Stimulated activated CD4-positive, alpha-beta T cell treated with anti-CD3 and anti-CD28 coated beads, Interleukin-4, amount 100 ng/mL, for 1 hour (primary cell): Measurements from ENCODE around the gene PGS1.
"Not testable (repeated sequence)": the region's sequence is repeated elsewhere in the genome, so short reads cannot be mapped to it uniquely, and the experiment has no call there.

Experiments
- DNase-seq: peaks from one replicate; pipeline ENCODE4 v3.0.0-alpha.2; 2020

PGS1 gene

DNA sequence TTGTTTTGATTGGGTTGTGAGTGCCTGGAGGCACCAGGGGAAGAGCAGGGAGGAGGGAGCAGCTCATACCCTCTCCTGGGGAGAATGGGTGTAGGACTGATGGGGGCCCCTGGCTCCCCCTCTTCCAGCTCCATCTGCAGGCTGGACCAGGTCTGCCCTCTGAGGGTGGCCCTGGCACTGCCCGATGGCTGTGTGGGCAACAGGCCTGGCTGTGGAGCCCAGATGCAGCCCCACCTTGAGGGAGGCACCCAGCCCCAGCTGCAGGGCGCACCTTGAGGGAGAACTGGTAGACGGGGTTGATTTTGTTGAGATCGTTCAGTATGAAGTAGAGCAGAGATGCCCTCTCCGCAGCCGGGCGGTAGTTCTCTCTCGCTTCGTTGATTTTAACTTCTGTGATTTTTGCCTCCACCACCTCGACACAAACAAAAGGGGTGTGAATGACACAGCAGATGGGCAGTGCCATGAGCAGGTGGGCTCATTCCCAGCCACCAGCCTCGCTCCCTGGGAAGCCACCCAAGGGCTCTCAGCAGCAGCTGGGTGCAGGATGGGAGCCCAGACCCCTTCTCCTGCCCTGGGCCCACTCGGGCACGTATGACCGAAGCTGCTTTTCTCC, 71.6 kb downstream of the PGS1 start:
- DNase-seq: no peak

DNA sequence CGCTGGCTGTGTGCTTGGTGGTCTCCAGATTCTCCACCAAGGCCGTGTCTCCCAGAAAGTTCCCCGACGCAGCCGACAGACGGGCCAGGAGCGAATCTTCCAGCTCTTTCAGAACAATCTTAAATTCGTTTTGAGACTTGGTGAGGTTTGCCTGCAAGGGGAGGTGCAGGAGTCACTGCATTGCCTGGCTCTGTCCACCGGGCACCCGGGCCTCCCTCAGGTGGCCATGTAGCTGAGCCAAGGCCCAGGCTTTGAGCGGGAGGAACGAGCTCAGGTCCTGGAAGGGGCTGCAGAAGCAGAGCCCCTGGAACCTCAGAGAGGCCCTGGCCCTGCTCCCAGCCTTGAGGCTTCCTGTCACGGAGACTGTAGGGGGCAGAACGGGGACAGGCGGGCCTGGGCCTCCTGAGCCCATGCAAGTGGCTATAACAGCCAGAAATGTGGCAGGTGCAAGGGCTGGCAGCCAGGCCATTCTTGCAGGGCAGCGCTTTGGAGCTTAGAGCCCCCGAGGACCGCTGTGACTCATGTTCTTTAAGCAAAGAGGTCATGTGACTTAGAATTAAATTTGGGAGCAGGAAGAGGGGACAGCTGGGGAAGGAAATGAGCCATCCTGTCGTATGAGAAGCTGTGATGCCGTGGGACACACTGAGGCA, 72.4 kb downstream of the PGS1 start:
- DNase-seq: no peak

DNA sequence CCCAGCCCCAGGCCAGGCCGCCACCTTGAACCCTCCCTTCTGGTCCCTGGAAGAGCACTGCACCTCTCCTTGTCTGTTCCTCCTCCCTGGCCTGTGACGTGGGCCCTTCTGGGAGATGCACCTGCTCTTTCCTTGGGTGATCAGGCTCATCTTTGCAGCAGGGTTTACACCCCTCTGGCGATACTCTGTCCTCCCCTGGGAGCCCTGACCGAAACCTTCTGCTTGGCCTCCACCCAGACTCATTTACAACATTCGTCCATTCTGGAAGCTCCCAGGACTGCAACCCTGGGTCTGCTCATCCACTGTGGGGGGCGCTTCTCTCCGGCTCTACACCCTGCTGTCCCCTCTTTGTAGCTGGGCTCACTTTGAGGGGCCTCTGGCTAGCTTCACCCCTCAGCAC, 73.3 kb downstream of the PGS1 start:
- DNase-seq: no peak

DNA sequence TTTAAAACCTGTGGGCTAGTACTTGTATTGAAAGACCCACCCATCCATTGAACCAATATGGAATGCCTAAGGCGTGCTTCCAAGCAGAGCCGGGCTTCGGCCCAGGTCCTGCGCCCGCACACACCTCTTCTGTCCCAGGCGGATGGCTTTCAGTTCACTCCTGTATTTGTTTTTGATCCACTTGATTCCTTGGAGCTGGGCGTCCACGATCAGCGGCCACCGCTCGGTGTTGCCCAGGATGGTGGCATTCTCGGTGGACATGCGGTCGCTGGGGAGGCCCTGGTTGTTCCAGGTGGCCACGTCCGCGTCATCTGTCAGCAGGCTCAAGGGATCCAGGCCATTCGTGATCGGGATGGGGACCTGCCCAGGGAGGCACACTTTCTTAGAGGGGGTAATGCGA, 75.9 kb downstream of the PGS1 start:
- no peak for DNase-seq

DNA sequence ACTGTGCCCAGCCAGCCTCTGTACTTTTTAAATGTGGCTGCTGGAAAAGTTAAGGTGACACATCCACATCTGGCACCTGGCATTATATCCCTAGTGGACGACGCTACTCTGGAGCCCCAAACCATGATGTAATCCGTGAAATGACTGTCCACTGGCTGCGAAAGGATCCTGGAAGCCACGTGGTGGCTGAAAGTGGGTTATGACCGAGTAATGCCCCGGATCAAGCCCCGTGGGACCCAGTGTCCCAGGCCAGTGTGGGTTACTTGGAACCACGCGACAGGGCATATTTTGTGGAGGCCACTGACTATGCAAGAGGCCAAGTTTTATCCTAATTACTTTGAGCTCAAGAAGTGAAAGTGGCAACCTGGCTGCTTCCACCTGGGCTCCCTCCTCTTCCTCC, 79.6 kb downstream of the PGS1 start:
- no peak for DNase-seq

DNA sequence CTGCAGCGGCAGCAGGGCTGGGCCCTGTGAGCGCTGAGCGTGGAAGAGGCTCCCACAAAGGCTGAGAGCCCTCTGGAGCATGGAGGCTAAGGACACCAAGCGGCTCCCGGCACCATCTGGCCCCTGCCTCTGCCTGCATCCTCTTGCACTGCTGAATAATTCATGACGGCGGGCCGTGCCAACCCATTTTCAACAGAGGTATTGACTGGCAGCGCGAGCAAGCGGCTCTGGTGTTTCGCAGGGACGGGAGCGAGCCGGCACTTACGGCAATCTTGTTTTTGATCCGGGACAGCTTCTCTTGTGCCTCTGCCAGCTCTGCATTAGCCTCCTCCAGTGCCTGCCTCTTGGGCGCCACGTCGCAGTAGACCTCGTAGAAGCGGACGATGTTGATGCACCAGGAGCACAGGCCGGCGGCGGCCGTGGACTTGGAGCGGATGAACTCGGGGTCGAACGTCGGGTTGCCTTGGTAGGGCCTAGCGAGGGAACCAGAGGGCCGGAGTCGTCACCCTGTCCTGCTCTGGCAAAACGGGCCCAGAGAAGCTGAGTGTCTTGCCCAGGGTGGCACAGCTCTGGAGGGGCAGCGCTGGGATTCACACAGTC, 80.4 kb downstream of the PGS1 start:
- no peak for DNase-seq

DNA sequence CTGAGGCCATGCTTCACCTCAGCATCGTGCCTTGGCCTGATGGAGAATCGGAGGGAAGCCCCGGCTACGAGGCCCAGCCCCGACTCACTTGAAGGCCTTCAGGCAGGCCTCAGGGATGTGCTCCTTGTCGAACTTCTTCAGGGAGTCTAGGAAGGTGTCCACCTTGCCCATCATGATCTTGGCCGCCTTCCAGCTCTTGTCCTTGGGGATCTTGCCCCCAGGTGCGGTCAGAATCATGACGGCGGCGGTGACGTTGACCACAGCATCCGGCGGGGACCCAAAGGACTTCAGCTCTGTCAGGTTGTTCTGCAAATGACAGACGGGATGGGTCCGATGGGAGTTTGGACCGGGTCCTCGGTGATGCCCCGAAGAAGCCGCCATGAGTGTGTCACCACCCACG, 81.2 kb downstream of the PGS1 start:
- no peak for DNase-seq

DNA sequence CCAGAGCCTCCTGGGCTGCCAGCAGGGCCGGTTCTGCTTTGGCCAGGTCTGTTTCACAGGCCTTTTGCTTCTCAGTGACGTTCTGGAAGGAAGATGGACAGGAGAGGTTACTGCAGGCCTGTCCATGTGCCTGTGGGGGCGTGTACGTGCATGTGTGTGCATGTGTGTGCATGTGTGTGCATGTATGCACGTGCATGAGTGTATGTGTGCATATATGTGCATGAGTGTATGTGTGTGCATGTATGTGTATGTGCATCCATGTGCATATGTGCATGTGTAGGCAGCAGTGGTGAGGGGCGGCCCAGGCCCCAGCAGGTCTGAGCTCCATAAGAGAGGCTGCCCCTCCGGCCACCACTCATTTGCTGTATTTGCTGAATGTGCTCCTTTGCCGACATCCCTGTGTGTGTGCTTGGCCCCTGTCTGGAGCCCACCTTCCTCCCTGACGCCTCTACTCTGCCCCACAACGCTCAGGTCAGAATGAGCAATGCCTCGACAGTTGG, 81.8 kb downstream of the PGS1 start:
- DNase-seq: no peak

DNA sequence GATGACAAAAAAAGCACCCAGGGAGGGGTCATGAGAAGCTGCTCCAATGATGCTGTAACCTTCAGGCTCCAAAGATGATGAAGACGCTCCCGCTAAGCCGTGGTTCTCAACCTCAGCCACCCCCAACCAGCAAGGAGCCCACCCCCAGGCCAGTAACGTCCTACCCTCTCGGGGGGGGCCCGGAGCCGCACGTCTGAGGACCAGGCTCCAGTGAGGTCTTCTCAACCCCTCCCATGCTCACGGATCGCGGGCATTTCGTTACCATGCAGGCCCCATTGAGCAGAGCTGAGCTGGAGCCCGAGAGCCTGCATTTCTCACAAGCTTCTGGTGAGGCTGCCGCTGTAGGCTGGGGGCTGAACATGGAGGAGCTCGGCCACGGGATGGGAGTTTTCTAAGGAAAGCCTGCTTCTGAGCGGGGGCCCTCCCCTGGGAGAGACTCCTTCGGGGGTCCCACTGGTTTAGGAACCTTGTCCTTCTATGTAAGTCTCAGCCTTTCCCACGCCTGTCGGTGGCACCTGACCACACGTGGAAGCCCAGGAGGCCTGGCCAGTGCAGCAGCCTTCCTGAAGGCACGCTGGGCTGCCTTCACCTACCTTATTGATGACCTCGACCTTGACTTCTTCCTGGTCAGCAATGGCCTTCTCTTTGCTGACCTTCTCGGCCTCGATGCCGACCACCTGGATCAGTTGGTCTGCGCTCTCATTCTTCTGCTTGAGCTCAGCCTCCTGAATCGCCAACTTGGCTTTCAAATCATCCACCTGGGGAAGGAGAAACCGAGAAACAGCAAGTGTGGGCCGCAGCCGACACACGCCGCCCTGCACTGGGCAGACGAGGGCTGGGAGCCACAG, 82.7 kb downstream of the PGS1 start:
- no peak for DNase-seq

DNA sequence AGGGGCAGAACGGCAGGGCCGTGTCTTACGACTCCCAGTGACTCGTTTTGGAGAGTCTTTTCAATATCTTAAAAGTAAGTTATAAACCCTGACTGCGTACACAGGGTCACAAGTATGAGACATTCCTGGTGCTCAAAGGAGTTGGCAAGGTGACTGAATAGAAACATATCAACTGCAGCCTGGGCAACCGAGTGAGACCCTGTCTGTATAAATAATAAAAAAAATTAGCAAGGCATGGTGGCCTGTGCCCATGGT, 83.3 kb downstream of the PGS1 start:
- DNase-seq: no peak

DNA sequence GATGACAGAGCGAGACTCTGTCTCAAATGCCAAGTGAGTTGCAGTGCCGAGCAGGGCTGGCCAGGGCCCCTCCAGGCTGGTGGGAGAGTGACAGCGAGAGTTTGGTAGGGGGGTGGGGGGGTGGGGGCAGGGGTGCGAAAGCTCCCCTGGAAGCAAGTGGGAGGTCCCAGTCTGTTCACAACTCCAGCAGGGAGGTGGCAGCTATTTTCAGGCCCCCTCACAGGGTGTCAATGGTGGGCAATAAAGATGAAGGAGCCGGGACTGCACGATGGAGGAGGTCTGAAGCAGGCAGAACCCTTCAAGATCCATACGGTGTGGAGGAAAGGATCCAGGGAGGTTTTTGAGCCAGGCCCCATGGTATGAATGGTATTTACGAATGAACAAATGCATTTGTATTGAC, 83.7 kb downstream of the PGS1 start:
- DNase-seq: no peak

DNA sequence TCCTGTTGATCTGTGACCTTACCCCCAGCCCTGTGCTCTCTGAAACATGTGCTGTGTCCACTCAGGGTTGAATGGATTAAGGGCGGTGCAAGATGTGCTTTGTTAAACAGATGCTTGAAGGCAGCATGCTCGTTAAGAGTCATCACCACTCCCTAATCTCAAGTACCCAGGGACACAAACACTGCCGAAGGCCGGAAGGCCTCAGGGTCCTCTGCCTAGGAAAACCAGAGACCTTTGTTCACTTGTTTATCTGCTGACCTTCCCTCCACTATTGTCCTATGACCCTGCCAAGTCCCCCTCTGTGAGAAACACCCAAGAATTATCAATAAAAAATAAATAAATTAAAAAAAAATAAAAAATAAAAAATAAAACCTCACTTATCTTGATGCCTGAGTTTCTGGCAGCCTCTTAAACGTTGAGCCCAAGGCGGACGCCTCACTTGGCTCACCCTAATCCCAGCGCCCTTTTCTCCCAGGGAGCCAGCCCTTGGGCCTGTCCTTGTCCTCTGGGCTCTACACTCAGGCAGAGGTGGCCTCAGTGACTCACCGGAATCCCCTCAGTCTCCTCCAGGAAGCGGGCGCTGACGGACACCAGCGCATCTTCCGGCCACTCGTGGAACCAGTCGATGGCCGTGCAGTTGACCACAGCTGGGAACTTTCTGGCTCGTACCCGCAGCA, 87.8 kb downstream of the PGS1 start:
- DNase-seq: not testable (repeated sequence)

DNA sequence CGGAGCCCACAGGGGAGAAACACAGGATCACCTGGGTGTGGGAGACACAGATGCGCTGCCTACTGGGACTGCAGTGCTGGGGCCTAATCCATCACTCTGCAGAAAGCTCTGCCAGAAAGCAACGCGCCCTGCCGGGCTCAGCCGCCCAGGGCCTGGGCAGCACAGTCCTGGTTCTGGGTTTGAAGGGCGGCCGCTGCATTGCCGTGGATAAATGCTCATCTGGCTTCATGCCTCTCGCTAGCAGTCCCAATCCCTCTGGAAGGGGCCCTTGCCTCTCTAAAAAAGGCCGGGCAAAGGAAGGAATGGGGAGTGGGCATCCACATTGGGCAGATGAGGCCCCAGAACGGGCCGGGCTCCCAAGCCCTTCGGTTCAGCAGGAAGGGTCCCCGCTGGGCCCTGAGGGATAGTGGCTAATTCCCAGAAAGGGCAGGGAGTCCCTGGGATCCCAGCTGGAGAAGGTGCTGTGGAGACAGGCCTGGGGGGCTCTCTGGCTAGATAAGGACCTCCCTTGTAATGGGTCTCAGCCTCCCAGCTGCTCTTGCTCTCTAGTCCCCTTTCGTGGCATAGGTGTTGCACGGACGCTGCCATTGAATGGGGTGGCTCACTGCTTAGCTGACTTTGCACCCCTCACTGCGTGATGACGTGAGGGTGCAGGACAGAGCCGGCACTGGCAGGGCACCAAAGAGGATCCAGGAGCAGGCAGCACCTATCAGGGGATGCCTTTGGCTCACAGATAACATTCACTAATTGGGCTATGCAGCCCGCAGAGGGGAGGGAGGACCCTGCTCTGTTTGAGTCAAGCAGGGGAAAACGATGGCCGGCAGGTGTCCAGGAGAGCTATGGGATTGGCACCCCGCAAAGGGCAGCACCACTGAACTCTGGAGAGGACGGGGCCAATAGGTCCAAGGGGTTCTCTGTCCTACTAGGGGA, 88.6 kb downstream of the PGS1 start:
- no peak for DNase-seq

DNA sequence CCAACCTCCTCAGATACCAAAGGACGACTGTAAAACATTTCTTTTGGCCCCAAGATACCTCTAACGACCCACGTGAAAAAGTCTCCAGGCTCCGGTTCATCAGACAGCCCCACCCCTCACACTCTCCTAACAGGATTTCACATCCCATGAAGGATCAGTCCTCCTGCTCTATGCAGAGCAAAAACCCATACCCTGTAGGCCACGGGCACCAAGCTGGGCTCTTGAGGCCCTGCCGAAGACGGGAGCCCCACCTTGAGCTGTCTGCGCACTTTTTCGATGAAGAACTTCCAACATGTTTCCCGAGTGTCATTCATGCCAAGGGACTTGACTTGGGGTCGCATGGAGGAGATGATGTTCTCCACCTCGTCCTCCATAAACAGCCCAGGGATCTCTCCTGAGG, 89.9 kb downstream of the PGS1 start:
- no peak for DNase-seq

DNA sequence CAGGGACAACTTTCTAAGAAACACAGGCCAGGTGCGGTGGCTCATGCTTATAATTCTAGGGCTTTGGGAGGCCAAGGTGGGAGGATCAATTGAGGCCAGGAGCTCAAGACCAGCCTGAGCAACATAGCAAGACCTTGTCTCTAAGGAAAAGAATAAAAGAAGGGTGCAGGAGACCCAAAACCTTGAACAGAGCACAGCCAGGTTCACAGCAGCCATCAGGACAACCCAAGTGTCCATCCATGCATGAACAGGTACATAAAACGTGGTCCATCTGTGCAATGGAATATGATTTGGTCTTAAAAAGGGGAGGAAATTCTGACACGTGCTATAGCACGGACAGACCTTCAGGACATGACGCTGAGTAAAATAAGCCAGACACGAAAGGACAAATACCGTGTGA, 91.0 kb downstream of the PGS1 start:
- no peak for DNase-seq

DNA sequence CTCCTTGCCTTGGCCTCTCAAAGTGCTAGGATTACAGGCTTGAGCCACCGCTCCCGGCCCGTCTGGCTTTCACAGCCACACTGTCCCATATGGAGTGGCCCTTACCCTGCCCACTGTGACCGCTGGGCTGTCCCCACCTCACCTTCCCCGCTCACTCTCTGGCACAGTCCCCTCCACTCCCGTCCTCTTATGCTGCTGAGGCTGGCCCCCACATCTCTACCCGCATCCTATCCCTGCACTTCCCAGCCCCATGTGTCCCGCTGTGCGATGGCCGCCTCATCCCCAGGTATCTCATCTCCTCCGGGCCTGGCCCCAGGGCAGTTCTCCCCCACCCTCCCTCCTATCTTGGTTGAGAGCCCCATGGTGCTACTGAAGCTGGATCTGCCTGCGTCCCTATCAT, 93.2 kb downstream of the PGS1 start:
- no peak for DNase-seq

DNA sequence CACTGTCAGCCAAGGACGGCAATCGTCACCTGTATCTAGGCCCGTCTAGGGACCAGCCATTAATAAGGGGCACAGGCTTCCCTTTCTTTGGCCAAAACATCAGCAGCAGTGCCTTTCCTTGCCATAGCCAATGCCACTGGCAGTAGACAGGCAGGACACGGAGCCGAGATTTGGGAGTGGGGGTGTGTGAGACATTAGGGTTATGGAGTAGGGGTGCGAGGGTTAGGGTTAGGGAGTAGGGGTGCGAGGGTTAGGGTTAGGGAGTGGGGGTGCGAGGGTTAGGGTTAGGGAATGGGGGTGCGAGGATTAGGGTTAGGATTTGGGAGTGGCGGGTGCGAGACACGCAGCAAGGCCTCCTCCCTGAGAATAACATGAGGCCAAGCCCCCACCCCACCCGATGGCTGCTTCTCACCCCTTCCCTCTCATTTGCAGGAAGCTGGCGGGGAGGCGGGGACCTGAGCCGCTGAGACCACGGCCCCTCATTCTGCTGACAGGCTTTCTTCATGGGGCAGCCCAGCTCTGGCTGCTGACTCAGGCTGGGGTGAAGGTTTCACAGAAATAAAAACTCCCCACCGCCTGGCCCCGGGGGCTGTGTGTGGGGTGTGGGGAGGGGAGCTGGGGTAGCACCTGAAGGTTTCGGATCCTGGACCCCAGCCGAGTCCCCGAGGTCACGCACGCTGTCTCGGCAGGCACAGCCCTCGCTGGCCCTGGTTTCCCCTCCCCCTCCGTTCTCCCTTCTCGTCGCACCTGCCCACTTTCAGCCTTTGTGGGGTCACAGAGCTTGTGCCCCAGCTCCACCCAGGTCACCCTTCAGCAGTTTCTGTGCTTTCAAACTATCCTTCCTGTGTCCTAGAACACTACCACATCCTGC, 93.8 kb downstream of the PGS1 start:
- no peak for DNase-seq

DNA sequence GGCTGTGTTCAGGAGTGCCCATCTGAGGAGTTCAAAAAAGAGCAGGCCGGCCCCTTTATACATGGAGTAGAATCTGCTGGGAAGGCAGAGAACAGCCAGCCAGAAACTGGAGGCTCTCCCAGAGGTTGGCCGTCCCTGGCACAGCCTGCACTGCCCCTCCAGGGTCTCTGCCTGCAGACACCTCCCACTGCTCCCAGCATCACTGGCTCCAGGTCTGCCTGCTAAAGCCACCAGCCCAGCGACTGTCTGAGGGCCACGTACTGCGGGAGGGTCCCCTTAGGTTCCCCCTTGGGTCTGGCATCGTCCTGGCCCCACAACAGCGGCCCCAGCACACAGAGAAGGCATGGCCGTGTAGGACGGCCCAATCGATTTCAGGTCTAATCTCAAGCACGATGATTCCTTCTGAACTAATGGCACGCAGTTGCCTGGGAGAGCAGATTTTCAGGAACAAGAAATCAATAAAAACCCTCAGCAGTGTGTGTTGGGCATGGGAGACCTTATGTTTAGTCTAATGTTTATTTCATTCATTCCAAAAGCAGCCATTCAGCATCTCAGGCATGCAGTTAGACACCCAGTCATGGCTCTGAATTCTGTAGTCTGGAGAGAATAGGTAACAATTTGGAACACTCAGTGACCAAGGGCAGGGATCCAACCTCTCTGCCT, 95.6 kb downstream of the PGS1 start:
- no peak for DNase-seq
